Cortex of kidney (tissue), 1 donor: ENCODE measurements around the gene RPH3AL.
"Not testable (repeated sequence)": the region's sequence is repeated elsewhere in the genome, so short reads cannot be mapped to it uniquely, and the experiment has no call there.

ENCODE experiments used
- DNase-seq: peaks from one replicate; lab custom pipeline; 2025; lab: John Stamatoyannopoulos, UW

Gene RPH3AL

DNA sequence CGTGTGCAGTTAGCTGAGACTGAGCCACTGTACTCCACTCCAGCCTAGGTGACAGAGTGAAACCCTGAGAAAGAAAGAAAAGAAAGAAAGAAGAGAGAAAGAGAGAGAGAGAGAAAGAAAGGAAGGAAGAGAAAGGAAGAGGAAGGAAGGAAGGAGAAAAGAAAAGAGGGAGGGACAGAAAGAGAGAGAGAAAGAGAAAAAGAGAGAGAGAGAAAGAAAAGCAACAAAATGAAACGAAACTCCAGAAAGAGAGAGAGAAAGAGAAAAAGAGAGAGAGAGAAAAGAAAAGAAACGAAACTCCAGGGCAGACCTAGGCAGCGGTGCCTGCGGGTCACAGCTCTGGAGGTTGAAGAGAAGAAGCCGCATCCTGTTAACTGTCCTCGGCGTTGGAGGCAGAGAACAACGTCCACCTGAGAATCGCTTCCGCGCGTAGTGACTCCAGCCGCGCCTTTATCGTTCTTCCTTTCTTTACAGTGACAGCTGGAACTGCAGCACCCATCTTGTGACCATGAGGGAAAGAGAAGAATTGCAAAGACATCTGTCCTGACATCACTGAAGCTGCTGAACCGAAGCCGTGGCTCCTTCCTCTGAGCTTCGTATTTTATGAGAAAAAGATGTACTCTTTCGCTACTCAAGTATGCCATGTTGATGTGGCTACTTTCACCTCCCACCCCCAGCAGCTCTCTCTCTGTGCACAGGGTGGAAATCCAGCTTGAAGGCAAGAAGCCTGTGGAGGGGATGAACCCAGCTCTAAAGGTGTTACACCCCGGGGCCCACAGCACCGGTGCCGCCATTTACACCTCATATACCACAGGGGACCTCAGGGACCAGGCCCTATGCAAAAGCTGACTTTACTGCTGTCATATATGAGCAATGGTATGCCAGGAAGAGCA, 114.3 kb downstream of the RPH3AL start:
- DNase-seq: no peak

DNA sequence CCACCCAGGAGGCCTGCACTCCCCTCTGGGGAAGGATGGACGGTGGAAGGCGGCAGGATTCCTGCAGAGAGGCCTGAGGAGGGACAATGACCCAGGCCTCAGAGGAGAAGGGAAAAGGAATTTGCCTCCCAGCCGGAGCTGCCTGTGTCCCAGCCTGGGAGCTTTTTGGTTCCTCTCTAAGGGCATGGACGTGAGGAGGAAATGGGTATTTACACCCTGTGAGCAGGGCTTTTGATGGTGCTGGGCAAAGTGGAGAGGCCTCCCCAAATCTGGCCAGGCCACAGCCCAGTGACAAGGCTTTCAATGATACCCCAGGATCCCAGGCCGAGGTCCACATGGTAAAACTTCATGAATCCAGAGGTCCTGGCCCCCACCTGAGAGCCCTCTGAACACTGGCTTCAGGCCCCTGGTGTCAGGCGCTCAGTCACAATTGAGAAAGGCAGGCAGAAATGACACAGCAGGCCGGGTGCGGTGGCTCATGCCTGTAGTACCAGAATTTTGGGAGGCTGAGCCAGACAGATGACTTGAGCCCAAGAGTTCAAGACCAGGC, 115.1 kb downstream of the RPH3AL start:
- DNase-seq: no peak

DNA sequence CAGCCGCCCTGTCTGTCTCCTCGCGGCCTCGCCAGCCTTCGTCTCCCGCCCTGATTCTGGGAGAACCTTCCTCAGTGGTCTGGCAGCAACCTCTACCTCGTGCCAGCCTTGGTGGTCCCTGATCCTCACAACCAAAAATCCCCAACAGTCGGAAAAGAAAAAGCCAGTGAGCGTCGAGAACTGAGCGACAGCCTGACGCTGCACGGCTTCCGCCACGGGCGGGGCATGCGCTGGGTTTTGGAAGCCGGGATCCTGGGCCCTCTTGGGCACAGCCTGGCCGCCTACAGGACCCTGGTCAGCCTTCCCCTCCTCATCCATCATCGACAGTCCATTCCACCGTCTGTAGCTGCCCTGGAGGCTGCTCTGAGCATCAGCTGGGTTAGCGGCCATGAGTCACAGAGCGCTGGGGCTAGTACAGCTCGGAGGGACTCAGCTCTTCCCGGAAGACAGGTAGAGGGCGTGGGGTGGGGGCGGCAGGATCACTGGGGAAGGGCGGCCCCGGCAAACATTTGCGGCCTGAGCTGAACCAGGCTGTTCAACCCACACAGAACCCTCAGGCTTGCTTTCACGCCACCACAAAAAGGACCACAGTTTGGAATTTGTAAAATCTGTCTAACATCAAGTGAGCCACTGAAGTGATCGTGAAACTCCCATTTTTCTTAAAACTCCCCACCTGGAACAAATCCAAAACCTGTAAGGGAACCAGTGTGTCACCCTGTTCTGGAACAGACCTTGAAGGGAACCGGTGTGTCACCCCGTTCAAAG, 115.8 kb downstream of the RPH3AL start:
- no peak for DNase-seq

DNA sequence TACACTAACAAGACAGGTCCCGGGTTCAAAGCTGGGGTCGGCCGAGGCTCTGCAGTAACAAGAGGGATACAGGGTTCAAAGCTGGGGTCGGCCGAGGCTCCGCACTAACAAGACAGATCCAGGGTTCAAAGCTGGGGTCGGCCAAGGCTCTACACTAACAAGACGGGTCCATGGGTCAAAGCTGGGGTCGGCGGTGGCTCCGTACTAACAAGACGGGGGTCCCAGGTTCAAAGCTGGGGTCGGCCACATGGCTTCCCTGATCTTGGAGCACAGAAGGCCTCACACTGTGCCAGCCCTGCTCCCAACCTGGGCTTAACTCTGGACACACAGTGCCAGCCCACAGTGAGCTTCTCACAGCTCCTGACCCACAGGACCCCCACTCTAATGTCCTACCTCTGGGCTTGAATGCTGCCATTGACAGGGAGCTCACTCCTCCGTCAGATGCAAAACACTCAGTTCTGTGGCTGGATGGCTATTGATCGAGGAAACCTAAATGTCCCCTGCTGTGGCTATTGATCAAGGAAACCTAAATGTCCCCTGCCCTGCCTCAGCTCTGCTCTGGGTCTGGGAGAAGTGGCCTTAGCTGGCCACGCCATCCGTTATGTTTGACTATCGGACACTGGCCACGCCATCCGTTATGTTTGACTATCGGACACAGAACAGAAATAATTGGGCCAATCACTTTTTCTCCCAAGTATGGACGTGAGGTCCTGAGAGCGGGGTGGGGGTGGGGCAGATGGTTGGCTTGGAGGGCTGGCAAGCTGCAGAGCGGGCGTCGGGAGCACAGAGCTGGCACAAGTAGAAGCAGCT, 116.6 kb downstream of the RPH3AL start:
- DNase-seq: no peak

DNA sequence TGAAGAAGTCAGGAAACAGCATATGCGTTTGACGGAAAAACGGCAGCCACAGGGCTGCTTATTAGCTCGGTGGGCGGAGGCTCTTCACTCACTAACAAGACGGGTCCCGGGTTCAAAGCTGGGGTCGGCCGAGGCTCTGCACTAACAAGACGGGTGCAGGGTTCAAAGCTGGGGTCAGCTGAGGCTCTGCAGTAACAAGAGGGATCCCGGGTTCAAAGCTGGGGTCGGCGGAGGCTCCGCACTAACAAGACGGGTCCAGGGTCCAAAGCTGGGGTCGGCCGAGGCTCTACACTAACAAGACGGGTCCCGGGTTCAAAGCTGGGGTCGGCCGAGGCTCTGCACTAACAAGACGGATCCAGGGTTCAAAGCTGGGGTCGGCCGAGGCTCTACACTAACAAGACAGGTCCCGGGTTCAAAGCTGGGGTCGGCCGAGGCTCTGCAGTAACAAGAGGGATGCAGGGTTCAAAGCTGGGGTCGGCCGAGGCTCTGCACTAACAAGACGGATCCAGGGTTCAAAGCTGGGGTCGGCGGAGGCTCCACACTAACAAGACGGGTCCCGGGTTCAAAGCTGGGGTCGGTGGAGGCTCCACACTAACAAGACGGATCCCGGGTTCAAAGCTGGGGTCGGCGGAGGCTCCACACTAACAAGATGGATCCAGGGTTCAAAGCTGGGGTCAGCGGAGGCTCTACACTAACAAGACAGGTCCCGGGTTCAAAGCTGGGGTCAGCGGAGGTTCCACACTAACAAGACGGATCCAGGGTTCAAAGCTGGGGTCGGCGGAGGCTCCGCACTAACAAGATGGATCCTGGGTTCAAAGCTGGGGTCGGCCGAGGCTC, 117.4 kb downstream of the RPH3AL start:
- DNase-seq: not testable (repeated sequence)

DNA sequence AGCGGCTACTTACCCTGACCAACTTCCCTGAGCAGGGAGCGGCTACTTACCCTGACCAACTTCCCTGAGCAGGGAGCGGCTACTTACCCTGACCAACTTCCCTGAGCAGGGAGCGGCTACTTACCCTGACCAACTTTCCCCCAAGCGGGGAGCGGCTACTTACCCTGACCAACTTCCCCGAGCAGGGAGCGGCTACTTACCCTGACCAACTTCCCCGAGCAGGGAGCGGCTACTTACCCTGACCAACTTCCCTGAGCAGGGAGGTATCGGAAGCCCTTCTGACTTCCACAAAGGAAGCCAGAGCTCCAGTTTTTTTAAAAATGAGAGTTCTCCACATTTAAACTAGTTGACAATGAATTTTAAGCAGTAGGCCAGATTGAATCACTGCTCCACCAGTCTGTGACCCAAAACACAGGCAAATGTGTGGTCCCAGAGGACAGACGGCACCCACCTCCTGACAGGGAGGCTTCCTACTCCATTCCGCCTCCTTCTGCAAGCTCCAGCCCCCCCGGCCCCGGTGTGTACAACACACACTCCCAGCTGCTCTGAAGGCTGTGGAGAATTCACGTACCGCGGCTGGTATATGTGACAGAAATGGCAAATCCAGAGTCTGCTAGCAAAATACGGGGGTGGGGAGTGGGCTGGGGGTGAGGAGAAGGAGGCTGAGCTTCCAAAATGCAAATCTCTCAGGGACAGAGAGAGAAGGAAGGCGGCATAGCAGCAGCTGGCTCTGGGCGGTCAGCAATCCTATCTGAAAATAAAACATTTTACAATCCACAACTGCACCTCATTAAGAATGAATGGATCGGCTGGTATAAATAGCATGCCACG, 118.2 kb downstream of the RPH3AL start:
- not testable (repeated sequence) for DNase-seq

DNA sequence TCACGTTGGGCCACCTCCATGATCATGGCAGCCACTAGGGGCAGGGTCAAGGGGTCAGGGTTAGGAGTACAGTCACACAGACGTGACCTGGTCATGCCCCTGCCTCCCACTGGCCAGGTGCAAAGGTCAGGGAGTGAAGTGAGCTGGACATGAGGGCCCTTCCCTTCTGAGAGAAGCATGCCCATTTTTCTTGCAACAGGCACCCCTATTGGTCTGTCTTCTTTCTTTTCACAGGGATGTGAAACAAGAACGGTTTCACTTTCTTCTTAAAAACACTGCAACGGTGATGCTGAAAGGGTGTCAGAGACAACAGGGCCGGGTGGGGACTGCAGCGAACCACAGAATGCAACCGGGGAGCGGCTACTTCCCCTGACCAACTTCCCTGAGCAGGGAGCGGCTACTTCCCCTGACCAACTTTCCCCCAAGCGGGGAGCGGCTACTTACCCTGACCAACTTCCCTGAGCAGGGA, 119.1 kb downstream of the RPH3AL start:
- DNase-seq: no peak

DNA sequence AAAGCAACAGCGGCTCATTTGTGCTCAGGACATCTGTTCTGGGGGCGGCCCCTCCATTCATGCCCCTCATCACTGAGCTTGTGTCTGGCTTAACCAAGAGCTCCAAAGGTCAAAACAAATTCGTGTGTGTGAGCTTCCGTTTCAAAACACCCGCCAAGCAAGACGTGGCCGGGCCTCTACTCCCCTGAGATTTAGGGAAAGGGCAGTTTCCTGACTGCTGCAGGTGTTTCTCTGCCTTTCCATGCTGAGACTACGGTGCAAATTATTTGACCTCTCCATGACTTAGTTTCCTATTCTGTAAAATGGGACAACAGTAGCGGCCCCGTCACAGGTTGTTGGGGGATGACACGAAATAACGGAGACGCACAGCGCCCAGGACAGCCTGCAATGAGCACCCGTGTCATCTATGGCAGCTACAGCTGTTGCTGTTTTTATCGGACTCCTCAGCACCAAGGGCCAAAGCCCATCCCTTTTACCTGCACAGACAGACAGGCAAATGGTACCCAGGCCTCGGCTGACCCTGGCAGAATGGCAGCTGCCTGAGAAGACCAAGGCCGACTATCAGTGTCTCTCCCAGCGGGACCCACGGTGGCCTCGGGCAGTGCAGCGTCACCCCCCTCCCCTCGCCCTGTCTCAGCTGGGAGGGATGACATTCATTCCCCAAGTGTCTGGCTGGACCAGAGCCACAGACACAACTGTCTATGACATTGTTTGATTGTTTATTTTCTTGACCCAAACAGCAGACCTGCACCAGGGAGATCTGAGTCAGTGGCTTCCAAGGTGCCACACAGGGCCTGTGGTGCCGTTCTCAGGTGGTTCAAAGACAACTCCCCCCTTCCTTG, 120.4 kb downstream of the RPH3AL start:
- DNase-seq: no peak

DNA sequence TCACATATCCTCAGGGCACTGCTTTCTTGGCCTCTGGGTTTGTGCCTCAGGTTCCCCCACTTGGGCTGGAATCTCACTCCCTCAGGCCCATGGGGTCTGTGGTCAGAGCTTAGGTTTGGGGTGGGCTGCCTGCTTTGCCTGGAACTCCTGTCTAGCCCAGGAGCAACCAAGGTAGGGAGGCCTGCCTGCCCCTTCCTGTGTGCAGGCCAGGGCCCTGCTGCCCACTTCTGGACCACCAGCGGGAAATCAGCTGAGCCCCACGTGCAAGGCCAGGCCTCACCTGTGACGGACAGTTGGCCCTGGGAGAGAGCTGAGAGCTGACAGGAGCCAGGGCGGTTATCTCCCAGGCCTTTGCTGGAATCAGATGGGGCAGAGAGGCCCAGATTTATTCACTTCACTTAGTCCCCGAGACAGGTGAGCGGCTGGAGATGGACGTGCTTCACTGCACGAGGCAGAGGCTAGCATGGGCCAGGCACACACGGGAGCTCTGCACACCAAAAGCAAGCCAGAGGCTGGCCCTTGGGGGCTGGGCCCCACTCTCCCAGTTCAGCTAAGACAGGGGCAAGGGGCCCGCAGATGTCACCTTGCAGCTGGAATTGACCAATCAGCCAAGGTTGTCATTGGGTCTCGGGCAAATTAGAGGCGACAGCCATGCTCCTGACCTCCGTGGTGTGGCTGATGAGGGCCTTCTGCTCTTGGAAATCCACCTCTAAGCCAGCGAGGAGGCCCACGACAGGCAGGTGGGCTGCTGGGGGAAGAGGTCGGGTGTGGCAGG, 121.2 kb downstream of the RPH3AL start:
- DNase-seq: no peak

DNA sequence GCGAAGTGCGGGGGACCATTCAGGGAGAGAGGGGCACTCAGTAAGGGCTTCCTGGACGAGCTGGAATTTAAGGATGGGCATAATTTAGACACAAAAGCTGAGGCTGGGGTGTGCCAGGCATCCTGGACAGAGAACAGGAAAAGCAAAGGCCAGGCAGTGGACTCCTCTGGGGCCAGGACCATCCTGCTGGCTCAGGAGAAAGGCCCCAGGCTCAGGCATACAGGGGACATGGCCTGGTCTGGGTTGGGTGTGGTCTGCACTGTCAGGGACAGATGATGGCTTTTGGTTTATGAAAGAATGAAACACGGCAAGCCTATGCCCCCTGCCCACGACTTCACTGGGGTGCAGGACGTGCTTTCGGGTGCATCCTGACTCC, 122.2 kb downstream of the RPH3AL start:
- no peak for DNase-seq

DNA sequence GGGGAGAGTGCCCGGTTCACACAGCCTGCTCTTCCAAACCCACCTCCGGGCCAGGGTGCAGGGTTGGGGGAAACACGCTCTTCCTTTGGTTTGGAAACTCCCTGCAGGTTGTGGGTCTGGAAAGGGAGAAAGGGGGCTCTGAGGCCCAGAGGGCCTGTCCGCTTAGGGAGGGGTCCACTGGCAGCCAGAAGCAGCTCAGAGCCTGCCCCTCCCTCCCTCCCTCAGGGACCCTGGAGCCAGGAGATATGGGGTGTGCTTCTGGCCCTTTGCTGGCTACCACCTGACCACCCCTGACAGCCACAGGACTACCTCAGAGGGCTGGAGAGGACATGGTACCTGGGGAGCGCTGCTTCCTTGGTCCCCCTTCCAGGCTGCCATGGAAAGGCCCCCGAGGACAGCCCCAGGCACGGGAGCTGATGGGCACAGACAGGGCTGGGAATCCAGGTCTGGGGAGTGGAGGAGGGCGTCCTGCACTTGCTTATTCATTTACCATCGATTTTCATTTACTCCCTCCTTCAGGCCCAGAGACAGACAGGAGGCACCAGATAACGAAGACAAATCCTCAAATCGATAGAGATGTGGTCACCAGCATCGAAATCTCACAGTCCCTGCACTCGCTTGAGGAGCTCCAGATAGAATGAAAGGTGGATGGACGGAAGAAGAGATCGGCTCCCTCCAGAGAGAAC, 122.8 kb downstream of the RPH3AL start:
- no peak for DNase-seq

DNA sequence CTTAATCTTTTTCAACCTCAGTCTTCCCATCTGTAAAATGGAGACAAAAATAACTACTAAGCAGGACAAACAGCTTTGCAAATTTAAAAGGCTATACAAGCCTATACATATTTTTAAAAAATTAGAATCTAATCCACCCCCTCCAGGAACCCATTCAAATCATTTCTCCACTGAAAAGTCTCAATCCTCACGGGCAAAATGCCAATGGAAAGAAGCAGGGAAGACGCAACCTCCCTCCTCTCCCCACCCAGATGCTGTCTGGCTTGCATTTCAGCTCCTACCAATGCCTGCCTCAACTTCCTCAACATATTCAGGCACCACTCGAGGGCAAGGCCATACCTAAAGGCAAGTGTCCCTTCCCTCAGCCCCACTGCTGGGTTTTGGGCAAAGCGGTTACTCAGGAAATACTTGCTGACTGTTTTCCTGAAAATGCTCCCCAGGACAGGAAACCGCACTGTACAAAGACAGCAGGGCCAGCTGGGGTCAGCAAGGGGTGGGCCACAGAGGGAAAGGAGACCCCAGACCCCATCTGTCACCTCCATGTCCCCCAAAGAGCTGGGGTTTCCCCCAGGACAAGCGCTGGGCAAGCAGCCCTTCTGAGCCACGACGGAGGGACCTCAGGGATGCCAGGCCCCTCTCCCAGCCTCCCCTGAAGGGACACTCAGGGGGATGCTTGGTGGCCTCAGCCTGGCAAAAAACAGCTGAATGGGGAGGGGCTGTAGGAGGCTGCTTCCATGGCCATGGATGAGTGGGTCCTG, 123.5 kb downstream of the RPH3AL start:
- DNase-seq: no peak

DNA sequence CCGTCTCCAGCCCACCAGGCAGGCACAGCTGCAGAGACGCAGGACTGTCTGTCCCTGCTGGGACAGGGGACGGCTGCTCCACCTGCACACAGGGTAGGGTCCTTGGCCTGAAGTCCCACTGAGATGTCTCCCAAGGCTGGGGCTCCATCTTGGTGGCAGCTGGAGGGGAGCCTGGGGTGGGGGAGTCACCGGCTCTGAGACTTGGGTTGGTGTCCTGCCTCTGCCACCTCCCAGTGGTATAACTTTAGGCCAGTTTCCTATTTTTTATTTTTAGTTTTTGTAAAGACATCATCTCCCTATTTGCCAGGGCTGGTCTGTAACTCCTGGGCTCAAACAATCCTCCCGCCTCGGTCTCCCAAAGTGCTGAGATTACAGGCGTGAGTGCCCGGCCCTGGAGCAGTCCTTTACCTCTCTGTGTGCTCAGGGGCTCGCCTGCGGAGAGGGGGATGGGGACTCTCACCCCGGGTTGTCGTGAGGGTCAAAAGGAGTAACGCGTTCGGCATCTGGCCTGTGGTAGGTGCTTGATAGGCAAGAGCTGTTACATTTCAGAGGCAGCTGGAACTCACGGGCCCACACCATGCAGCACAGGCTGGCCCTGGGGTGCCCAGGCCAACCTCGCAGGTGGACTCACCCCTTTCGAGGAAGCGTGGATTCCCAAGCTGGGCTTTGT, 124.5 kb downstream of the RPH3AL start:
- DNase-seq: no peak

DNA sequence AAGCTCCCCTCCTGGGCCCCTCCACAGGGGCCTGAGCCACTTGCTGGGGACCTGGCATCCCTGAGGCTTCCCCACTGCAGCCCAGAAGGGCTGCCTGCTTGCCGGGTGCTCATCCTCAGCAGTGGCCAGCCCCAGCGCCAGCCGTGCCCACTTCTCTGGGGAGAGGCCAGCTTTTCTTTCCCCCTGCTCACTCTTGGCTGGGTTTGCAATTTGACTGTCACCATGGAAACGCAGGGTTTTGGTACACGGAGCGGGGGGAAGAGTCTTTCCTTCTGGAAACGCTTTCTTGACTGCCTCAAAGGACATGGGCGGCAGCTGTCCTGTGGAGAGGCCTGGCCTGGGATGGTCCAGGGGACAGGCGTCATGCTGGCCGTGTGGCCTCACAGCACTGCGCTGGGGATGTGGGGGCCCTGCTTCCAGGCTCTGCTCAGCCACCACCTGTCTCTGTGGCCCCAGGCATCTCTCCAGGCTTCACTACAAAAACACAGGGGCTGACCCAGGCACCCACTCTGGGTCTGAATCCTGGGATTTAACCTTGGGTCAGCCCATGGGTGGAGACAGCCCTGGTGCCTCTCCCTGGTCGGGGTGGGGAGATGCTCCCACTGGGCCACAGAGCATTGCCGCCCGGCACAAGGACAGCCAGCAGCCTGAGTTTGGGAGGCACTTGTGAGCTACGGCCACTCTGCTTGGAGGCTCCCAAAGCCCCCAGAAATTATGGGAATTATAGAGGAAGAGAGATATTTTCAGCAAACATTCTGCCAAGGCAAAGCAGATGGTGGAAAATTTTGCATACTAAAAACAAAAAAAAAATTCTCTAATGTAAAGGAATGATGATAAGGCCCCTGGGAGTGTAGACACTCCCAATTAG, 125.3 kb downstream of the RPH3AL start:
- no peak for DNase-seq
